Activated B cell treated with CpG ODN at 0.5 μM for 24 hours (primary cell): ENCODE data around the gene MT2A. TPM values are rescaled to one million over a fixed set of nuclear protein-coding genes. Genes with fewer than 3 reads are reported as not detected.

Source experiments
- ATAC-seq: fragments of 200-7000 bp; cut with Tn5 transposase; one replicate; pipeline ENCODE4 v1.10.0; 2021; ENCODE audit warnings: low read depth, mild to moderate bottlenecking, moderate library complexity
- CTCF ChIA-PET: fragments of 350-600 bp; sonication (Branson Sonifier 250); formaldehyde crosslinking; loops from one replicate; lab custom pipeline; 2021; ENCODE audit warnings: antibody characterized with exemption; lab: Charles Lee
- POLR2A ChIA-PET: fragments of 350-600 bp; sonication (Branson Sonifier 250); formaldehyde crosslinking; loops from one replicate; lab custom pipeline; 2021; ENCODE audit warnings: antibody characterized with exemption; lab: Charles Lee
- DNase-seq: peaks from one replicate; pipeline ENCODE4 v3.0.0; 2022
- H3K27ac Mint-ChIP-seq: one replicate; pipeline ENCODE4 v1.8.0; 2020; ENCODE audit warnings: mixed read lengths
- H3K27me3 Mint-ChIP-seq: one replicate; pipeline ENCODE4 v1.8.0; 2021; ENCODE audit warnings: mixed read lengths
- H3K36me3 Mint-ChIP-seq: one replicate; pipeline ENCODE4 v1.8.0; 2021; ENCODE audit warnings: low read depth, mixed read lengths
- H3K4me1 Mint-ChIP-seq: one replicate; pipeline ENCODE4 v1.8.0; 2021; ENCODE audit warnings: mixed read lengths
- H3K4me3 Mint-ChIP-seq: one replicate; pipeline ENCODE4 v1.8.0; 2020; ENCODE audit warnings: mild to moderate bottlenecking, mixed read lengths
- H3K9me3 Mint-ChIP-seq: one replicate; pipeline ENCODE4 v1.8.0; 2020; ENCODE audit warnings: mixed read lengths
- intact Hi-C: fragments of 100-400 bp; cut with micrococcal nuclease; formaldehyde crosslinking; loops from one replicate; pipeline ENCODE4 v1.15.1; 2024
- total RNA-seq: library from RNA; stranded (reverse); gene quantifications from 2 replicates; pipeline ENCODE4 v1.2.3, GENCODE V29; 2022
- TF ChIP-seq, protein P1 (sequence below): fragments of 200-600 bp; IDR thresholded peaks from one replicate; pipeline ENCODE4 v1.8.0; 2022; ENCODE audit warnings: antibody characterized with exemption, mild to moderate bottlenecking

The MT2A gene
- total RNA-seq, 1 donor from 2014 or later: 77.4 TPM

DNA sequence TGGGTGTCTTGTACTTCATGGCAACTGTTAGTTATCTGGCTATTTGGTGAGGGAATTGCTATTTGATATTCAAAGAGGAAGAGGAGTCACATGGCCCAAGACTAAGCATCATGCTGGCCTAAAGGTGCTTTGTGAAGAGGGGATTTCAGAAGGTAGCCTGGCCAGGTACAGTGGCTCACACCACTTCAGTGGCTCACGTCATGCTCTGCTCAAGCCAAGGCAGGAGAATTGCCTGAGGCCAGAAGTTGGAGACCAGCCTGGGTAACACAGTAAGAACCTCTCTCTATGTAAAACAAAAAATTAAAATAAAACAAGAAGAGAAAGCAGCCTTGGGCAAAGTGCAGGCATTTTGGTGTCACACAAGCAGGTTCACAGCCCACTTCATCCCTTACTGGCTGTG, 36.9 kb downstream of the MT2A start:
- ATAC-seq (no peak), DNase-seq (no peak)
- TF ChIP-seq, protein P1, sequence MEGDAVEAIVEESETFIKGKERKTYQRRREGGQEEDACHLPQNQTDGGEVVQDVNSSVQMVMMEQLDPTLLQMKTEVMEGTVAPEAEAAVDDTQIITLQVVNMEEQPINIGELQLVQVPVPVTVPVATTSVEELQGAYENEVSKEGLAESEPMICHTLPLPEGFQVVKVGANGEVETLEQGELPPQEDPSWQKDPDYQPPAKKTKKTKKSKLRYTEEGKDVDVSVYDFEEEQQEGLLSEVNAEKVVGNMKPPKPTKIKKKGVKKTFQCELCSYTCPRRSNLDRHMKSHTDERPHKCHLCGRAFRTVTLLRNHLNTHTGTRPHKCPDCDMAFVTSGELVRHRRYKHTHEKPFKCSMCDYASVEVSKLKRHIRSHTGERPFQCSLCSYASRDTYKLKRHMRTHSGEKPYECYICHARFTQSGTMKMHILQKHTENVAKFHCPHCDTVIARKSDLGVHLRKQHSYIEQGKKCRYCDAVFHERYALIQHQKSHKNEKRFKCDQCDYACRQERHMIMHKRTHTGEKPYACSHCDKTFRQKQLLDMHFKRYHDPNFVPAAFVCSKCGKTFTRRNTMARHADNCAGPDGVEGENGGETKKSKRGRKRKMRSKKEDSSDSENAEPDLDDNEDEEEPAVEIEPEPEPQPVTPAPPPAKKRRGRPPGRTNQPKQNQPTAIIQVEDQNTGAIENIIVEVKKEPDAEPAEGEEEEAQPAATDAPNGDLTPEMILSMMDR: no peak
- Mint-ChIP-seq H3K27me3 (peaks cover 55% of the 10 kb centered on the region), H3K4me3 (no peak overlapping the region), H3K36me3 (no peaks in the 10 kb centered on the region), H3K4me1 (peaks cover 18% of the 10 kb centered on the region), H3K27ac (no peak overlapping the region), H3K9me3 (no peaks in the 10 kb centered on the region)
- intact Hi-C loops: no loop called here
- CTCF ChIA-PET: no interaction called here
- POLR2A ChIA-PET: no interaction called here

DNA sequence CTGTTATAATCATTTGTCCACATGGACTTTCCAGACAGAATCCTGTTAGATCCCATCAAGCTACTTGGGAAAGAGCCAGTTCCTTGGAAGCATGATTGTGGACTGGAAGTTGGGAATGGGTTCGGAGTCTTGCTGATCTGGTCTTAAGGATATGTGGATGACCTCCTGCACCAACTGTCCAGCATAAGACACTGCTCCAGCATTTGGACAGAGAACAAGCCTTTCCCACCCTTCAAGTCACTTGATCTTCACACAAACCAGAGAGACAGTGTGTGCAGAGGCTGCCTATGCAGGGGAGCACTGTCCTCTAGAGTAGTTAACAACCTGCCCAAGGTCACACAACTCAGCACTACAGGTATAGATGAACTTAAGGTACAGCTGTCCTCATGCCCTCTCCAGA, 37.5 kb downstream of the MT2A start:
- Mint-ChIP-seq H3K9me3 (no peaks in the 10 kb centered on the region), H3K27me3 (peaks cover 50% of the 10 kb centered on the region), H3K4me1 (peaks cover 18% of the 10 kb centered on the region), H3K27ac (no peak overlapping the region), H3K4me3 (no peak overlapping the region), H3K36me3 (no peaks in the 10 kb centered on the region)
- CTCF ChIA-PET: no interaction called here
- POLR2A ChIA-PET: no interaction called here
- intact Hi-C loops: no loop called here
- ATAC-seq (no peak), DNase-seq (no peak)
- TF ChIP-seq, protein P1: no peak

DNA sequence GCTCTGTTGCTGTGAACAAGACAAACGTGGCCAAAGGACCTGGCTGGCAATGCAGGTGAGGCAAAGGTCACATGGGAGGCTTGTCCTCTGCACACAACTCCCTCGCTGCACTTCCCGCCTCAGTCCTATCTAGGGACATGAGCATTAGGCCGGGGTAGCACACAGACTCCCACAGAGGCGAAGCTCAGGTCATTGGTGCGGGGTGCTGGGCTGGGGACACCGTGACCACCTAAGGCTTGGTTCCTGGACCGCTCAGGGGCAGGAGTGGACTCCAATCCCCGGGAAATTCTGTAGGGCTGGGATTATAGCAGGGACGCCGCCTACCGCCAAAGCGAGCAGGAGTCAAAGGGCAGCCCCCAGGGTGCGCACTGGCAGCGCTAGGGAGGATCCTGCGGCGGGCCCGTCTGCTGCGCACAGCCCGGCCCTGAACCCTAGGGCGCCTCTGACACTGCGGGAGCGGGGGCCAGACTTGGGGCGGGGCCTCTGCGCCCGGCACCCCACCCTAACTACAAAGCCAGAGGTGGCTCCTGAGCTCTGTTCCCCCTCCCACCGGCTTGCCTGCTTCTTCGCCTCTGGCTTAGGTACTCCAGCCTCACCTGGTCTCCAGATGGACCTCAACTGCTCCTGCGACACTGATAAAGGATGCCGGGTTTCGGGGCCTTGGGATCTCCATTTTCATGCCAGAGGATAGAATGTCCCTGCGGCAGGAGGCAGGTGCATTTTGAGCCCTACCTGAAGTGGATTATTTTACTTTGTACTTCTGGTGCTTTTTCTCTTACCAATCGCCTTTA, 39.5 kb downstream of the MT2A start:
- H3K4me1 Mint-ChIP-seq: peaks cover 12% of the 10 kb centered on the region
- H3K27ac Mint-ChIP-seq: no peak overlapping the region
- POLR2A ChIA-PET: no interaction called here
- H3K4me3 Mint-ChIP-seq: no peak overlapping the region
- H3K36me3 Mint-ChIP-seq: no peaks in the 10 kb centered on the region
- CTCF ChIA-PET: no interaction called here
- H3K27me3 Mint-ChIP-seq: peaks cover 39% of the 10 kb centered on the region
- TF ChIP-seq, protein P1: no peak
- intact Hi-C loops: no loop called here
- no peak for ATAC-seq
- H3K9me3 Mint-ChIP-seq: no peaks in the 10 kb centered on the region
- no peak for DNase-seq

DNA sequence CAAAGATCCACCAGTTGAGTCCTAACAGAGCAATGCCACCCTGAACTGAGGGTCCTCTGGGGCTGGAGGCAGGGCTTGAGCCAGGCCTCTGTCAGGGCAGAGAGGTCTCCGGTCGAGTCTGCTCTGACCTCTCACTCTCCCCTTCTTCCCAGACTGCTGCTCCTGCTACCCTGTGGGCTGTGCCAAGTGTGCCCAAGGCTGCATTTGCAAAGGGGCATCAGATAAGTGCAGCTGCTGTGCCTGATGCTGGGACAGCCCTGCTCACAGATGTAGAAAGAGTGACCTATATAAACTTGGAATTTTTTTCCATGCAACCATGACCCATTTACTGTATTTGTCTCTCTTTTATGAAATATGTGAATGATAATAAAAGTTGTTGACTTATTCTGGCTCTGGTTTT, 40.9 kb downstream of the MT2A start:
- Mint-ChIP-seq H3K36me3 (no peaks in the 10 kb centered on the region), H3K4me1 (peaks cover 11% of the 10 kb centered on the region), H3K4me3 (no peak overlapping the region), H3K9me3 (no peaks in the 10 kb centered on the region), H3K27me3 (peaks cover 31% of the 10 kb centered on the region), H3K27ac (no peak overlapping the region)
- TF ChIP-seq, protein P1: no peak
- ATAC-seq (no peak), DNase-seq (no peak)
- intact Hi-C loops: no loop called here
- POLR2A ChIA-PET: interaction anchor here (0.6 kb wide), 1 partner anchor 8 kb away, joined by 3 read pairs; no protein-coding TSS in a partner anchor
- CTCF ChIA-PET: no interaction called here

DNA sequence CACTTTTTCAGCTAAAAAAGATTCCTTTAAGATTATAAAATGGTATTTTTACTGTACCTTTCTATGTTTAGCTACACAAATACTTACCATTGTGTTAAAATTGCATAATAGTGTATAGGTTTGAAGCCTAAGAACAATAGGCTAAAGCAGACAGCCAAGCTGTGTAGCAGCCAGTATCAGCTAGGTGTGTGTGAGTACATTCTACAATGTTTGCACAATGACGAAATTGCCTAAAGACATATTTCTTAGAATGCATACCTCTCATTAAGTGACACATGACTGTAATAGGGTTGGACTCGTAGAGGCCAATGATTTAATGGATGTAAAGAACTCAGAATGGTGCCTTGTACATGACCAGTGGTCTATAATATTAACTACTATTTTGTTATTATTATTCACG, 41.4 kb downstream of the MT2A start:
- peaks cover 14% of the 10 kb centered on the region for H3K4me1 Mint-ChIP-seq
- H3K27ac Mint-ChIP-seq: no peak overlapping the region
- no peak overlapping the region for H3K4me3 Mint-ChIP-seq
- ChIA-PET POLR2A (no interaction called here), CTCF (interaction anchor here (0.7 kb wide), 1 partner anchor 51 kb away, joined by 3 read pairs; no protein-coding TSS in a partner anchor)
- H3K9me3 Mint-ChIP-seq: no peaks in the 10 kb centered on the region
- TF ChIP-seq, protein P1: no peak
- no peaks in the 10 kb centered on the region for H3K36me3 Mint-ChIP-seq
- ATAC-seq: no peak
- DNase-seq: no peak
- peaks cover 27% of the 10 kb centered on the region for H3K27me3 Mint-ChIP-seq
- intact Hi-C loops: no loop called here
